Measurements from ENCODE around the gene GRAMD1A. TPM values are rescaled to one million over a fixed set of nuclear protein-coding genes. Genes with fewer than 3 reads are reported as not detected.

GRAMD1A gene
- total RNA-seq, 2 donors from 2014 or later, result 115 to 137 TPM

- Mint-ChIP-seq H3K4me1 (no peaks in the 10 kb centered on the region), H3K27me3 (ENCODE audit: insufficient read depth) (no peaks in the 10 kb centered on the region), H3K27ac (peak overlapping the region; percentile 82), H3K4me3 (no peak overlapping the region), H3K9me3 (no peaks in the 10 kb centered on the region), H3K36me3 (ENCODE audit: low read depth) (peaks cover 58% of the 10 kb centered on the region)
- Histone ChIP-seq H3K27me3 (ENCODE audit: control insufficient read depth, insufficient read depth, low read length, poor library complexity, severe bottlenecking) (no peaks in the 10 kb centered on the region), H3K4me1 (ENCODE audit: control insufficient read depth, insufficient read depth, low read length) (no peaks in the 10 kb centered on the region), H3K9me3 (ENCODE audit: control insufficient read depth, low read length) (no peaks in the 10 kb centered on the region), H3K9ac (ENCODE audit: extremely low read depth, low read length, poor library complexity, severe bottlenecking) (no peak overlapping the region), H3K4me3 (ENCODE audit: low read length) (no peak overlapping the region), H3K36me3 (ENCODE audit: control insufficient read depth, insufficient read depth, low read length) (peaks cover 64% of the 10 kb centered on the region), H3K27ac (ENCODE audit: low read depth, low read length) (no peak overlapping the region)
- 92 to 96% methylated on average over 21 to 36 of the region's 36 CpGs for WGBS, 2 experiments (ENCODE audit: insufficient coverage in 1 of 2, insufficient read length in 1 of 2)
- TF ChIP-seq CTCF (conservative IDR thresholded peaks at IDR 0.05), result no peak
- DNase-seq, result no peak
Observed at GRCh38 chr19:35009424-35010415, 9.6 kb downstream of the GRAMD1A start.

- TF ChIP-seq CTCF (conservative IDR thresholded peaks at IDR 0.05), result no peak
- H3K9me3 Mint-ChIP-seq, result no peaks in the 10 kb centered on the region
- Histone ChIP-seq H3K27ac (ENCODE audit: low read depth, low read length) (no peak overlapping the region), H3K4me1 (ENCODE audit: control insufficient read depth, insufficient read depth, low read length) (no peaks in the 10 kb centered on the region), H3K4me3 (ENCODE audit: low read length) (no peak overlapping the region), H3K27me3 (ENCODE audit: control insufficient read depth, insufficient read depth, low read length, poor library complexity, severe bottlenecking) (no peaks in the 10 kb centered on the region), H3K9me3 (ENCODE audit: control insufficient read depth, low read length) (no peaks in the 10 kb centered on the region), H3K9ac (ENCODE audit: extremely low read depth, low read length, poor library complexity, severe bottlenecking) (no peak overlapping the region), H3K36me3 (ENCODE audit: control insufficient read depth, insufficient read depth, low read length) (peaks cover 79% of the 10 kb centered on the region)
- H3K4me1 Mint-ChIP-seq, result no peaks in the 10 kb centered on the region
- H3K36me3 Mint-ChIP-seq (ENCODE audit: low read depth), result peaks cover 67% of the 10 kb centered on the region
- no peak for DNase-seq
- H3K27me3 Mint-ChIP-seq (ENCODE audit: insufficient read depth), result no peaks in the 10 kb centered on the region
- WGBS, 2 experiments (ENCODE audit: insufficient coverage in 1 of 2, insufficient read length in 1 of 2), result 91 to 97% methylated on average over 8 to 13 of the region's 13 CpGs
- no peak overlapping the region for H3K4me3 Mint-ChIP-seq
- no peak overlapping the region for H3K27ac Mint-ChIP-seq
Observed at GRCh38 chr19:35011091-35011689, 11.1 kb downstream of the GRAMD1A start.

- Histone ChIP-seq H3K27ac (ENCODE audit: low read depth, low read length) (no peak overlapping the region), H3K36me3 (ENCODE audit: control insufficient read depth, insufficient read depth, low read length) (peaks cover 77% of the 10 kb centered on the region), H3K4me3 (ENCODE audit: low read length) (no peak overlapping the region), H3K9me3 (ENCODE audit: control insufficient read depth, low read length) (no peaks in the 10 kb centered on the region), H3K27me3 (ENCODE audit: control insufficient read depth, insufficient read depth, low read length, poor library complexity, severe bottlenecking) (no peaks in the 10 kb centered on the region), H3K4me1 (ENCODE audit: control insufficient read depth, insufficient read depth, low read length) (no peaks in the 10 kb centered on the region), H3K9ac (ENCODE audit: extremely low read depth, low read length, poor library complexity, severe bottlenecking) (no peak overlapping the region)
- H3K36me3 Mint-ChIP-seq (ENCODE audit: low read depth), result peaks cover 60% of the 10 kb centered on the region
- no peaks in the 10 kb centered on the region for H3K9me3 Mint-ChIP-seq
- H3K4me1 Mint-ChIP-seq, result no peaks in the 10 kb centered on the region
- DNase-seq, result no peak
- H3K27ac Mint-ChIP-seq, result peak overlapping the region; percentile 21
- no peaks in the 10 kb centered on the region for H3K27me3 Mint-ChIP-seq (ENCODE audit: insufficient read depth)
- TF ChIP-seq CTCF (conservative IDR thresholded peaks at IDR 0.05), result no peak
- H3K4me3 Mint-ChIP-seq, result no peak overlapping the region
- 95 to 97% methylated on average over 9 to 18 of the region's 18 CpGs for WGBS, 2 experiments (ENCODE audit: insufficient coverage in 1 of 2, insufficient read length in 1 of 2)
Observed at GRCh38 chr19:35011737-35012682, 11.9 kb downstream of the GRAMD1A start.
